SK-N-MC (cell line): ENCODE data around the gene ELMO1.

Experiments
- DNase-seq: peaks from one replicate; pipeline ENCODE4 v3.0.0-alpha.2; 2011; ENCODE audit warnings: low read depth, low spot score
- H3K27ac ChIP-seq: fragments of 200-600 bp; sonication (generic); 2 replicates; pipeline ENCODE4 v1.5.1; 2016; ENCODE audit warnings: mixed run types
- H3K36me3 ChIP-seq: fragments of 200-600 bp; sonication (generic); 2 replicates; pipeline ENCODE4 v1.6.1; 2017; ENCODE audit warnings: antibody characterized with exemption, low read length, mixed read lengths; ENCODE audit not compliant: insufficient read depth
- H3K4me3 ChIP-seq: fragments of 200-600 bp; sonication (generic); 2 replicates; pipeline ENCODE4 v1.5.1; 2016
- H3K9ac ChIP-seq: fragments of 200-600 bp; sonication (generic); 2 replicates; pipeline ENCODE4 v1.8.0; 2017; ENCODE audit warnings: mixed run types, mixed read lengths; ENCODE audit not compliant: insufficient read length
- H3K9me3 ChIP-seq: fragments of 200-600 bp; sonication (generic); 2 replicates; pipeline ENCODE4 v1.6.1; 2017; ENCODE audit warnings: low read depth, mild to moderate bottlenecking, antibody characterized with exemption, low read length, moderate library complexity, mixed read lengths
- EZH2 ChIP-seq: fragments of 200-600 bp; sonication (generic); IDR thresholded peaks from one replicate; pipeline ENCODE4 v1.6.1; 2017; ENCODE audit warnings: antibody characterized with exemption
- FOXP2 ChIP-seq: optimal IDR thresholded peaks from 2 replicates; pipeline ENCODE3; 2011; ENCODE audit warnings: mild to moderate bottlenecking, moderate library complexity; ENCODE audit not compliant: insufficient read depth; ENCODE audit errors: extremely low read length, control extremely low read depth
- POLR2AphosphoS5 ChIP-seq: IDR thresholded peaks from 2 replicates; pipeline ENCODE4 v1.6.1; 2012; ENCODE audit warnings: mild to moderate bottlenecking, low read depth, low read length, borderline replicate concordance

ELMO1 gene

GRCh38 chr7:37016064-37016878 lies 432.4 kb downstream of the ELMO1 start:
- Histone ChIP-seq H3K27ac (no peak overlapping the region), H3K4me3 (no peak overlapping the region), H3K36me3 (no peaks in the 10 kb centered on the region), H3K9me3 (no peaks in the 10 kb centered on the region), H3K9ac (no peak overlapping the region)
- TF ChIP-seq EZH2 (no peak), POLR2AphosphoS5 (no peak), FOXP2 (no peak)
- DNase-seq, result no peak

DNA sequence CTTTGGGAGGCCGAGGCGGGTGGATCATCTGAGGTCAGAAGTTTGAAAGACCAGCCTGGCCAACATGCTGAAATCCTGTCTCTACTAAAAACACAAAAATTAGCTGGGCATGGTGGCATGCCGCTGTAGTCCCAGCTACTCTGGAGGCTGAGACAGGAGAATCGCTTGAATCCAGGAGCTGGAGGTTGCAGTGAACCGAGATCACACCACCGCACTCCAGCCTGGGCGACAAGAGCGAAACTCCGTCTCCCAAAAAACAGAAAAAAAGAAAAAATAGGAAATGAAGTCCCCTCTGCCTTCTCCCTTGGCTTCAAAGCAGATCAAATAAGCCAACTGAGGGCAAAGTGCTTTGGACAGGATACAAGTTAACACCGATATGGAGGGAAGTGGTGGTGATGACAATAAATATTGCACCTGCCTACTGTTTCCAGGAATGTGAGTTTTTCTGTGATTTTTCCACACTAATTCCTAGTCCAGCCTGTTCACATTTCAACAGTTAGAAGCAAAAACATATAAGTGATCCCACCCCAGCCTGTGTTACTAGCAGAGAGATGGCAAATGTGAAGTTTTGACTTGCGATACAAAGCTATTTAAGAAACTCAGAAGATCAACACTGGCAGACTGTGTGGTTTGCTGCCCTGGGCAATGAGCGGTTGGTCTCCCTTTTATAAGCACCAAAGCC lies 433.2 kb downstream of the ELMO1 start:
- Histone ChIP-seq H3K36me3 (no peaks in the 10 kb centered on the region), H3K9me3 (no peaks in the 10 kb centered on the region), H3K27ac (no peak overlapping the region), H3K4me3 (no peak overlapping the region), H3K9ac (no peak overlapping the region)
- DNase-seq, result no peak
- TF ChIP-seq POLR2AphosphoS5, result no peak
- no peak for TF ChIP-seq FOXP2
- TF ChIP-seq EZH2, result no peak

GRCh38 chr7:37013771-37014170 lies 434.9 kb downstream of the ELMO1 start:
- no peak for DNase-seq
- Histone ChIP-seq H3K27ac (no peak overlapping the region), H3K4me3 (no peak overlapping the region), H3K9ac (no peak overlapping the region), H3K9me3 (no peaks in the 10 kb centered on the region), H3K36me3 (no peaks in the 10 kb centered on the region)
- TF ChIP-seq EZH2 (no peak), POLR2AphosphoS5 (no peak), FOXP2 (no peak)

DNA sequence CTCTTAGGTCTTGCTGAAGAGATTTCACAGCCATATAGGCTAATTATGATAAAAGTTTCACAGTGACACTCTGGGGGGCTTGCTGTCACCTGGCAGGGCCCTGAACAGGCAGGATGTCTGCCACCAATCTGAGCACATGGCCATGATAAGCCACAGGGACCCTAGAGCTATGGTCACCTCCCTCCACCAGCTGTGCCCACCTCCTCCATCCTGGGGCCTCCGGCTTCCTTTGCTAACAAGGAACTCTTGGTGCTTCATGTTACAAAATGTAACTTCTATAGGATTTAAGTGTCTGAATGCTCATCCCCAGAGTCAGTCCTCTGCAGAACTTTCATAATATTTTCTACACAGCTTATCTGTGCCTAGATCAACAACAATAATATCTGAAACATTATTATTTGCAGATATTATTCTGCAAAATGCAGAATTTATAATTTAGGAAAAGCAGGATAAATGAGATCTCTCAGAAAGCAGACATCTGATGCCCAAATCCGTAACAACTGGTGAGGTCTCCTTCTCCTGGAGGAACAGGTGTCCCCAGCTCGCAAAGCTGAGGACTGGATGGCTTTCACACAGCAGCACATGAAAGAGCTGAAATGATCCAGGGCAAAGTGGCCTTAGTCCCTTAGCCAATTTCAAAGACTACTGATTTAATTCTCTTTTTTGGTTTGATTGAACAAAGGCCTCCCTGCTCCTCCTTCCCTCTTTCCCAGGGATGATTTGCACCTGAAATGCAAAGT lies 437.3 kb downstream of the ELMO1 start:
- no peaks in the 10 kb centered on the region for H3K9me3 ChIP-seq
- no peak overlapping the region for H3K27ac ChIP-seq
- no peak for TF ChIP-seq EZH2
- no peak for TF ChIP-seq POLR2AphosphoS5
- no peak for TF ChIP-seq FOXP2
- no peak for DNase-seq
- no peak overlapping the region for H3K9ac ChIP-seq
- H3K4me3 ChIP-seq, result no peak overlapping the region
- no peaks in the 10 kb centered on the region for H3K36me3 ChIP-seq

DNA sequence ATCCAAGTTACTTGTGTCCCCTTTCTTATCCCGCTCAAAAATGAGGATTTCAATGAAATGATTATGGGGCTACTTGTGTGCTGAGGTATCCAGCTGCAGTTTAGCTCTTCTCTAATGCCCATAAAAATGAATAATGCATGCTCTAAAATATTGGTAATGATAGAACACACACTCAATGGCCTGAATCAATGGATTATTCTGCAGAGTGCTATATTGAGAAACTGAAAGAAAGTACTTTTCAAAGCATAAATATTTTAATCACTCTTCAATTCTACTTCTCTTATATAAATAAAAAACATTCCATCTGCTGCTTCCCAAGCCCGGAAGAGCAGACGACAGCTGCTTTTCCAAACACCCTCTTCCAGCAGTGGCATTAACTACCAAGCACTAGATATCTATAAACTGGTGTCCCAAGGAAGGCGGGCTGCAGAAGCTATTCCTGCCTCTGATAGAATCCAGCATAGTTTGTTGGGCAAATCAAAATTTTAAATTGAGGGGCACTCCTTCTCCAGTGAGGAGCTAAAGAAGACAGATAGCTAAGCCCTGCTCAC lies 439.5 kb downstream of the ELMO1 start:
- no peak for DNase-seq
- Histone ChIP-seq H3K36me3 (no peaks in the 10 kb centered on the region), H3K9ac (no peak overlapping the region), H3K4me3 (no peak overlapping the region), H3K9me3 (no peaks in the 10 kb centered on the region), H3K27ac (no peak overlapping the region)
- no peak for TF ChIP-seq POLR2AphosphoS5
- no peak for TF ChIP-seq FOXP2
- no peak for TF ChIP-seq EZH2

DNA sequence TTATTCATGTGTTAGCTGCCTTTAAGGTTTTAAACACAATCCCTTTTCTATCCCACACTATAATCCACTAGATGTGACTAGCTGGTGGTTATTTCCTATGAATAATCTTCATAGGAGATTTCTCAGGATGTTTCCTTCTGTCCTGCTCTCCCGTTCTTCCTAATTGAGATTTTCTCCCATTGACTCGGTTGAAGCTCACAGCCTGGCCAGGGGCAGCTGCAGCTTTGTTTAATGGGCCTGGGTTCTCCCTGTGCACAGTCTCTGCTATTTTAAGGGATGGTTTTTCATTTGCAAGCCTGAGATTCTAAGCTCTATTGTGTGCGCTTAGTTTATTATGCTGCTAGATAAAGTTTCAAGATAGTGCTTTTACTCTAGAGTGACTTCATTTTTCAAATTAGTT lies 441.0 kb downstream of the ELMO1 start:
- TF ChIP-seq FOXP2 (no peak), EZH2 (no peak), POLR2AphosphoS5 (no peak)
- Histone ChIP-seq H3K4me3 (no peak overlapping the region), H3K9ac (no peak overlapping the region), H3K27ac (no peak overlapping the region), H3K36me3 (no peaks in the 10 kb centered on the region), H3K9me3 (no peaks in the 10 kb centered on the region)
- DNase-seq, result no peak

GRCh38 chr7:37007268-37007667 lies 441.4 kb downstream of the ELMO1 start:
- no peak for TF ChIP-seq POLR2AphosphoS5
- TF ChIP-seq EZH2, result no peak
- no peak for TF ChIP-seq FOXP2
- no peak for DNase-seq
- no peak overlapping the region for H3K4me3 ChIP-seq
- H3K27ac ChIP-seq, result no peak overlapping the region
- H3K9me3 ChIP-seq, result no peaks in the 10 kb centered on the region
- no peaks in the 10 kb centered on the region for H3K36me3 ChIP-seq
- no peak overlapping the region for H3K9ac ChIP-seq

DNA sequence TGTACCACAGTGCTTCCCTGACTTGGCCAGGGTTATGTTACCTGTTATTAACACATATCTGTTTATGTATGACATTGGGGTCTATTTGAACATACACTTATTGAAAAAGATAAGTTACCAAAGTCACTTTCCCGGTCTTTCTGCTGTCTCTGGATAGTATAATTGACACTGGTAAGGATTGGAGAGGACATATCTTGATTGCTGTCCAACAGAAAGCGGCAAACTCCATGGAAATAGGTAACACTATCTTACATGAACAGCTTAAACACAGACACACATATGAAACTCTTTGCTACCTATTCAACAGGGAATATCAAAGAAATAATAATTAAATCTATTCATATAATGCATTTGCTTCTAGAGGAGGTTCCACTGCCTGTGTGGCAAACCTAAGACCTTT lies 441.9 kb downstream of the ELMO1 start:
- H3K27ac ChIP-seq, result no peak overlapping the region
- H3K9me3 ChIP-seq, result no peaks in the 10 kb centered on the region
- TF ChIP-seq EZH2 (no peak), FOXP2 (no peak), POLR2AphosphoS5 (no peak)
- no peaks in the 10 kb centered on the region for H3K36me3 ChIP-seq
- no peak for DNase-seq
- H3K9ac ChIP-seq, result no peak overlapping the region
- H3K4me3 ChIP-seq, result no peak overlapping the region
